GM23338 (cell line): ENCODE measurements around the gene PFKM. TPM values are rescaled to one million over a fixed set of nuclear protein-coding genes. Genes with fewer than 3 reads are reported as not detected.

Experiments used
- ATAC-seq: fragments of 200-7000 bp; cut with Tn5 transposase; 3 replicates; pipeline ENCODE4 v1.9.1; 2020
- DNase-seq: peaks from one replicate; pipeline ENCODE4 v3.0.0-alpha.2; 2015; ENCODE audit warnings: low spot score
- H2AFZ ChIP-seq: fragments of 200-600 bp; sonication (generic); 2 replicates; pipeline ENCODE4 v1.8.0; 2016; ENCODE audit warnings: antibody characterized with exemption, mild to moderate bottlenecking, moderate library complexity
- H3F3A ChIP-seq: fragments of 200-600 bp; sonication (generic); replicated peaks from 2 replicates; pipeline ENCODE4 v1.8.0; 2017; ENCODE audit warnings: antibody characterized with exemption, mixed run types, low read depth
- H3K27ac ChIP-seq: fragments of 200-600 bp; sonication (generic); 2 replicates; pipeline ENCODE4 v1.6.1; 2016; ENCODE audit warnings: low read depth
- H3K27me3 ChIP-seq: fragments of 200-600 bp; sonication (generic); 2 replicates; pipeline ENCODE4 v1.8.0; 2016; ENCODE audit warnings: mild to moderate bottlenecking, mixed run types, moderate library complexity; ENCODE audit not compliant: insufficient read depth
- H3K36me3 ChIP-seq: fragments of 200-600 bp; sonication (generic); 2 replicates; pipeline ENCODE4 v1.8.0; 2016; ENCODE audit warnings: mild to moderate bottlenecking; ENCODE audit not compliant: insufficient read depth
- H3K4me1 ChIP-seq: fragments of 200-600 bp; sonication (generic); 2 replicates; pipeline ENCODE4 v1.8.0; 2016; ENCODE audit warnings: mild to moderate bottlenecking, moderate library complexity; ENCODE audit not compliant: insufficient read depth
- H3K4me2 ChIP-seq: fragments of 200-600 bp; sonication (generic); 2 replicates; pipeline ENCODE4 v1.7.1; 2017; ENCODE audit warnings: mixed run types
- H3K4me3 ChIP-seq: fragments of 200-600 bp; sonication (generic); 2 replicates; pipeline ENCODE4 v1.6.1; 2016; ENCODE audit warnings: mixed run types
- H3K79me2 ChIP-seq: fragments of 200-600 bp; sonication (generic); replicated peaks from 2 replicates; pipeline ENCODE4 v1.8.0; 2017; ENCODE audit warnings: mild to moderate bottlenecking; ENCODE audit not compliant: insufficient read depth
- H3K9me2 ChIP-seq: fragments of 200-600 bp; sonication (generic); 2 replicates; pipeline ENCODE4 v1.8.0; 2017; ENCODE audit not compliant: insufficient read depth
- H4K20me1 ChIP-seq: fragments of 200-600 bp; sonication (generic); replicated peaks from 2 replicates; pipeline ENCODE4 v1.8.0; 2017; ENCODE audit warnings: mild to moderate bottlenecking; ENCODE audit not compliant: insufficient read depth
- H3K27ac Mint-ChIP-seq: 2 replicates; pipeline ENCODE4 v1.8.0; 2020; ENCODE audit warnings: inconsistent platforms, mild to moderate bottlenecking, moderate library complexity, mixed read lengths
- H3K27me3 Mint-ChIP-seq: 3 replicates; pipeline ENCODE4 v1.8.0; 2022; ENCODE audit warnings: low read depth, mild to moderate bottlenecking, moderate library complexity, mixed read lengths, inconsistent platforms; ENCODE audit not compliant: insufficient read depth, poor library complexity
- H3K36me3 Mint-ChIP-seq: 3 replicates; pipeline ENCODE4 v1.8.0; 2021; ENCODE audit warnings: low read depth, mild to moderate bottlenecking, inconsistent platforms, moderate library complexity, mixed read lengths
- H3K4me1 Mint-ChIP-seq: 3 replicates; pipeline ENCODE4 v1.8.0; 2020; ENCODE audit warnings: mild to moderate bottlenecking, inconsistent platforms, mixed read lengths
- H3K4me3 Mint-ChIP-seq: 3 replicates; pipeline ENCODE4 v1.8.0; 2021; ENCODE audit warnings: moderate library complexity, mild to moderate bottlenecking, inconsistent platforms, mixed read lengths
- H3K9me3 Mint-ChIP-seq: 3 replicates; pipeline ENCODE4 v1.8.0; 2020; ENCODE audit warnings: moderate library complexity, mild to moderate bottlenecking, inconsistent platforms, mixed read lengths
- CREB1 ChIP-seq: fragments of 250-450 bp; sonication (Bioruptor Pico); IDR thresholded peaks from 2 replicates; pipeline ENCODE4 v1.5.0; 2020; ENCODE audit warnings: low read depth, mild to moderate bottlenecking, moderate library complexity
- EZH2 ChIP-seq: fragments of 200-600 bp; sonication (generic); IDR thresholded peaks from one replicate; pipeline ENCODE4 v1.8.0; 2017; ENCODE audit warnings: antibody characterized with exemption, mild to moderate bottlenecking, low read depth; ENCODE audit not compliant: unreplicated experiment
- EZH2phosphoT487 ChIP-seq: fragments of 200-600 bp; sonication (generic); IDR thresholded peaks from one replicate; pipeline ENCODE4 v1.8.1; 2018; ENCODE audit warnings: antibody characterized with exemption; ENCODE audit not compliant: unreplicated experiment
- JUNB ChIP-seq: IDR thresholded peaks from one replicate; pipeline ENCODE4 v1.6.1; 2016; ENCODE audit warnings: antibody characterized with exemption; ENCODE audit not compliant: unreplicated experiment
- NANOG ChIP-seq: IDR thresholded peaks from 2 replicates; pipeline ENCODE4 v1.6.1; 2016; ENCODE audit warnings: antibody characterized with exemption, borderline replicate concordance
- POLR2AphosphoS5 ChIP-seq: IDR thresholded peaks from 2 replicates; pipeline ENCODE4 v1.6.1; 2016; ENCODE audit warnings: antibody characterized with exemption, low read depth
- STAT1 ChIP-seq: IDR thresholded peaks from one replicate; pipeline ENCODE4 v1.6.1; 2016; ENCODE audit warnings: antibody characterized with exemption; ENCODE audit not compliant: unreplicated experiment
- ZNF114 ChIP-seq: fragments of 250-450 bp; sonication (Bioruptor Pico); IDR thresholded peaks from 2 replicates; pipeline ENCODE4 v1.5.0; 2020; ENCODE audit warnings: mild to moderate bottlenecking, moderate library complexity
- ZNF331 ChIP-seq: fragments of 250-450 bp; sonication (Bioruptor Pico); IDR thresholded peaks from 2 replicates; pipeline ENCODE4 v1.5.0; 2020; ENCODE audit warnings: low read depth, mild to moderate bottlenecking, moderate library complexity
- polyA plus RNA-seq: library from polyadenylated mRNA; unstranded; fragments of >200 nt; fragmentation: Nextera tagmentation; extraction: Ambion mirVana; gene quantifications from 2 replicates; pipeline ENCODE4 v1.2.1, GENCODE V29; 2016
- total RNA-seq: library from RNA; depleted of rRNA; stranded (reverse); fragments of >200 nt; shearing (Covaris generic); gene quantifications from 2 replicates; pipeline ENCODE4 v1.2.3, GENCODE V29; 2014
- TF ChIP-seq, protein P1 (sequence below): IDR thresholded peaks from one replicate; pipeline ENCODE4 v1.6.1; 2018; ENCODE audit warnings: antibody characterized with exemption; ENCODE audit not compliant: unreplicated experiment
- TF ChIP-seq, protein P2 (sequence below): fragments of 250-450 bp; sonication (Bioruptor Pico); IDR thresholded peaks from 2 replicates; pipeline ENCODE4 v1.5.0; 2020; ENCODE audit warnings: mild to moderate bottlenecking, moderate library complexity
- TF ChIP-seq, protein P3 (sequence below), 2 experiments: fragments of 200-600 bp in 1 of 2; sonication (generic) in 1 of 2; conservative IDR thresholded peaks; 2 replicates each; pipeline versions ENCODE4 v1.5.1 to v1.6.1; 2016 to 2017; ENCODE audit warnings: antibody characterized with exemption in 2 of 2, low read depth in 2 of 2, mild to moderate bottlenecking in 2 of 2, moderate library complexity in 1 of 2
- TF ChIP-seq, protein P4 (sequence below): IDR thresholded peaks from 2 replicates; pipeline ENCODE4 v1.6.1; 2016; ENCODE audit warnings: antibody characterized with exemption

Gene PFKM
- total and polyA plus RNA-seq, 2 experiments from 2014 or later, result 47.2 to 82.5 TPM

DNA sequence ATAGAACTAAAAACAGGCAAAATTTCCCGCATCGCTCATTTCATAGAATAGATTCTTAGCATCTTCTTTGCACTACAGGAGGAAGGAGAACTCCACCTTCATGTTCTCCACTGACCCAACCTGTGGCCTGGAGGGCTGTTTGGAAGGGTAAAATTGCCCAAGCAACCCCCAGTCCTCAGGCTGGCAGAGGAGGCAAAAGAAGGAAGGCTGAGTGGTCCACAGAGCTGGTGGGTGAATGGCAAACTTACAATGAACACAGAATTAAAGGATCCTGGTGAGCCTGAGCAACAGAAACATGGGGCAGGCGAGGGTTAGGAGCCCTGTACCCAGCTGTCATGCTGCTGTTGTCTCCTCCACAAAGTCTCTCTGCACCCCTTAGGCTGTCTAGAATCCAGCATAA is 38.3 kb upstream of the PFKM start:
- H3K4me3 Mint-ChIP-seq, result no peak overlapping the region
- no peak overlapping the region for H3K4me2 ChIP-seq
- H3K27ac ChIP-seq, result no peak overlapping the region
- no peak overlapping the region for H3K4me3 ChIP-seq
- H3K36me3 ChIP-seq, result peaks cover 19% of the 10 kb centered on the region; the same call in 1 of the 2 replicates
- H2AFZ ChIP-seq, result no peak overlapping the region
- no peak overlapping the region for H3K27ac Mint-ChIP-seq
- H3K9me3 Mint-ChIP-seq, result no peaks in the 10 kb centered on the region
- ATAC-seq, result no peak
- peaks cover 34% of the 10 kb centered on the region for H3K36me3 Mint-ChIP-seq
- H3K4me1 ChIP-seq, result no peaks in the 10 kb centered on the region
- no peak for TF ChIP-seq EZH2
- no peak for TF ChIP-seq POLR2AphosphoS5
- TF ChIP-seq EZH2phosphoT487, result no peak
- TF ChIP-seq ZNF331 (CRISPR knock-in tag), result no peak
- TF ChIP-seq, protein P1, sequence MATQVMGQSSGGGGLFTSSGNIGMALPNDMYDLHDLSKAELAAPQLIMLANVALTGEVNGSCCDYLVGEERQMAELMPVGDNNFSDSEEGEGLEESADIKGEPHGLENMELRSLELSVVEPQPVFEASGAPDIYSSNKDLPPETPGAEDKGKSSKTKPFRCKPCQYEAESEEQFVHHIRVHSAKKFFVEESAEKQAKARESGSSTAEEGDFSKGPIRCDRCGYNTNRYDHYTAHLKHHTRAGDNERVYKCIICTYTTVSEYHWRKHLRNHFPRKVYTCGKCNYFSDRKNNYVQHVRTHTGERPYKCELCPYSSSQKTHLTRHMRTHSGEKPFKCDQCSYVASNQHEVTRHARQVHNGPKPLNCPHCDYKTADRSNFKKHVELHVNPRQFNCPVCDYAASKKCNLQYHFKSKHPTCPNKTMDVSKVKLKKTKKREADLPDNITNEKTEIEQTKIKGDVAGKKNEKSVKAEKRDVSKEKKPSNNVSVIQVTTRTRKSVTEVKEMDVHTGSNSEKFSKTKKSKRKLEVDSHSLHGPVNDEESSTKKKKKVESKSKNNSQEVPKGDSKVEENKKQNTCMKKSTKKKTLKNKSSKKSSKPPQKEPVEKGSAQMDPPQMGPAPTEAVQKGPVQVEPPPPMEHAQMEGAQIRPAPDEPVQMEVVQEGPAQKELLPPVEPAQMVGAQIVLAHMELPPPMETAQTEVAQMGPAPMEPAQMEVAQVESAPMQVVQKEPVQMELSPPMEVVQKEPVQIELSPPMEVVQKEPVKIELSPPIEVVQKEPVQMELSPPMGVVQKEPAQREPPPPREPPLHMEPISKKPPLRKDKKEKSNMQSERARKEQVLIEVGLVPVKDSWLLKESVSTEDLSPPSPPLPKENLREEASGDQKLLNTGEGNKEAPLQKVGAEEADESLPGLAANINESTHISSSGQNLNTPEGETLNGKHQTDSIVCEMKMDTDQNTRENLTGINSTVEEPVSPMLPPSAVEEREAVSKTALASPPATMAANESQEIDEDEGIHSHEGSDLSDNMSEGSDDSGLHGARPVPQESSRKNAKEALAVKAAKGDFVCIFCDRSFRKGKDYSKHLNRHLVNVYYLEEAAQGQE, result no peak
- no peak for TF ChIP-seq NANOG
- TF ChIP-seq ZNF114 (CRISPR knock-in tag), result no peak
- no peak for TF ChIP-seq CREB1 (CRISPR knock-in tag)
- TF ChIP-seq STAT1, result no peak
- TF ChIP-seq, protein P2, sequence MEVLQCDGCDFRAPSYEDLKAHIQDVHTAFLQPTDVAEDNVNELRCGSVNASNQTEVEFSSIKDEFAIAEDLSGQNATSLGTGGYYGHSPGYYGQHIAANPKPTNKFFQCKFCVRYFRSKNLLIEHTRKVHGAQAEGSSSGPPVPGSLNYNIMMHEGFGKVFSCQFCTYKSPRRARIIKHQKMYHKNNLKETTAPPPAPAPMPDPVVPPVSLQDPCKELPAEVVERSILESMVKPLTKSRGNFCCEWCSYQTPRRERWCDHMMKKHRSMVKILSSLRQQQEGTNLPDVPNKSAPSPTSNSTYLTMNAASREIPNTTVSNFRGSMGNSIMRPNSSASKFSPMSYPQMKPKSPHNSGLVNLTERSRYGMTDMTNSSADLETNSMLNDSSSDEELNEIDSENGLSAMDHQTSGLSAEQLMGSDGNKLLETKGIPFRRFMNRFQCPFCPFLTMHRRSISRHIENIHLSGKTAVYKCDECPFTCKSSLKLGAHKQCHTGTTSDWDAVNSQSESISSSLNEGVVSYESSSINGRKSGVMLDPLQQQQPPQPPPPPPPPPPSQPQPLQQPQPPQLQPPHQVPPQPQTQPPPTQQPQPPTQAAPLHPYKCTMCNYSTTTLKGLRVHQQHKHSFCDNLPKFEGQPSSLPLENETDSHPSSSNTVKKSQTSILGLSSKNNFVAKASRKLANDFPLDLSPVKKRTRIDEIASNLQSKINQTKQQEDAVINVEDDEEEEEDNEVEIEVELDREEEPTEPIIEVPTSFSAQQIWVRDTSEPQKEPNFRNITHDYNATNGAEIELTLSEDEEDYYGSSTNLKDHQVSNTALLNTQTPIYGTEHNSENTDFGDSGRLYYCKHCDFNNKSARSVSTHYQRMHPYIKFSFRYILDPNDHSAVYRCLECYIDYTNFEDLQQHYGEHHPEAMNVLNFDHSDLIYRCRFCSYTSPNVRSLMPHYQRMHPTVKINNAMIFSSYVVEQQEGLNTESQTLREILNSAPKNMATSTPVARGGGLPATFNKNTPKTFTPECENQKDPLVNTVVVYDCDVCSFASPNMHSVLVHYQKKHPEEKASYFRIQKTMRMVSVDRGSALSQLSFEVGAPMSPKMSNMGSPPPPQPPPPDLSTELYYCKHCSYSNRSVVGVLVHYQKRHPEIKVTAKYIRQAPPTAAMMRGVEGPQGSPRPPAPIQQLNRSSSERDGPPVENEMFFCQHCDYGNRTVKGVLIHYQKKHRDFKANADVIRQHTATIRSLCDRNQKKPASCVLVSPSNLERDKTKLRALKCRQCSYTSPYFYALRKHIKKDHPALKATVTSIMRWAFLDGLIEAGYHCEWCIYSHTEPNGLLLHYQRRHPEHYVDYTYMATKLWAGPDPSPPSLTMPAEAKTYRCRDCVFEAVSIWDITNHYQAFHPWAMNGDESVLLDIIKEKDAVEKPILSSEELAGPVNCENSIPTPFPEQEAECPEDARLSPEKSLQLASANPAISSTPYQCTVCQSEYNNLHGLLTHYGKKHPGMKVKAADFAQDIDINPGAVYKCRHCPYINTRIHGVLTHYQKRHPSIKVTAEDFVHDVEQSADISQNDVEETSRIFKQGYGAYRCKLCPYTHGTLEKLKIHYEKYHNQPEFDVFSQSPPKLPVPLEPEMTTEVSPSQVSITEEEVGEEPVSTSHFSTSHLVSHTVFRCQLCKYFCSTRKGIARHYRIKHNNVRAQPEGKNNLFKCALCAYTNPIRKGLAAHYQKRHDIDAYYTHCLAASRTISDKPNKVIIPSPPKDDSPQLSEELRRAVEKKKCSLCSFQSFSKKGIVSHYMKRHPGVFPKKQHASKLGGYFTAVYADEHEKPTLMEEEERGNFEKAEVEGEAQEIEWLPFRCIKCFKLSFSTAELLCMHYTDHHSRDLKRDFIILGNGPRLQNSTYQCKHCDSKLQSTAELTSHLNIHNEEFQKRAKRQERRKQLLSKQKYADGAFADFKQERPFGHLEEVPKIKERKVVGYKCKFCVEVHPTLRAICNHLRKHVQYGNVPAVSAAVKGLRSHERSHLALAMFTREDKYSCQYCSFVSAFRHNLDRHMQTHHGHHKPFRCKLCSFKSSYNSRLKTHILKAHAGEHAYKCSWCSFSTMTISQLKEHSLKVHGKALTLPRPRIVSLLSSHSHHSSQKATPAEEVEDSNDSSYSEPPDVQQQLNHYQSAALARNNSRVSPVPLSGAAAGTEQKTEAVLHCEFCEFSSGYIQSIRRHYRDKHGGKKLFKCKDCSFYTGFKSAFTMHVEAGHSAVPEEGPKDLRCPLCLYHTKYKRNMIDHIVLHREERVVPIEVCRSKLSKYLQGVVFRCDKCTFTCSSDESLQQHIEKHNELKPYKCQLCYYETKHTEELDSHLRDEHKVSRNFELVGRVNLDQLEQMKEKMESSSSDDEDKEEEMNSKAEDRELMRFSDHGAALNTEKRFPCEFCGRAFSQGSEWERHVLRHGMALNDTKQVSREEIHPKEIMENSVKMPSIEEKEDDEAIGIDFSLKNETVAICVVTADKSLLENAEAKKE (CRISPR knock-in tag), result no peak
- no peak for TF ChIP-seq JUNB
- TF ChIP-seq, protein P3, sequence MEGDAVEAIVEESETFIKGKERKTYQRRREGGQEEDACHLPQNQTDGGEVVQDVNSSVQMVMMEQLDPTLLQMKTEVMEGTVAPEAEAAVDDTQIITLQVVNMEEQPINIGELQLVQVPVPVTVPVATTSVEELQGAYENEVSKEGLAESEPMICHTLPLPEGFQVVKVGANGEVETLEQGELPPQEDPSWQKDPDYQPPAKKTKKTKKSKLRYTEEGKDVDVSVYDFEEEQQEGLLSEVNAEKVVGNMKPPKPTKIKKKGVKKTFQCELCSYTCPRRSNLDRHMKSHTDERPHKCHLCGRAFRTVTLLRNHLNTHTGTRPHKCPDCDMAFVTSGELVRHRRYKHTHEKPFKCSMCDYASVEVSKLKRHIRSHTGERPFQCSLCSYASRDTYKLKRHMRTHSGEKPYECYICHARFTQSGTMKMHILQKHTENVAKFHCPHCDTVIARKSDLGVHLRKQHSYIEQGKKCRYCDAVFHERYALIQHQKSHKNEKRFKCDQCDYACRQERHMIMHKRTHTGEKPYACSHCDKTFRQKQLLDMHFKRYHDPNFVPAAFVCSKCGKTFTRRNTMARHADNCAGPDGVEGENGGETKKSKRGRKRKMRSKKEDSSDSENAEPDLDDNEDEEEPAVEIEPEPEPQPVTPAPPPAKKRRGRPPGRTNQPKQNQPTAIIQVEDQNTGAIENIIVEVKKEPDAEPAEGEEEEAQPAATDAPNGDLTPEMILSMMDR (conservative IDR thresholded peaks at IDR 0.05; ENCODE audit: low read depth in 2 of 2), result no peak
- TF ChIP-seq, protein P4, sequence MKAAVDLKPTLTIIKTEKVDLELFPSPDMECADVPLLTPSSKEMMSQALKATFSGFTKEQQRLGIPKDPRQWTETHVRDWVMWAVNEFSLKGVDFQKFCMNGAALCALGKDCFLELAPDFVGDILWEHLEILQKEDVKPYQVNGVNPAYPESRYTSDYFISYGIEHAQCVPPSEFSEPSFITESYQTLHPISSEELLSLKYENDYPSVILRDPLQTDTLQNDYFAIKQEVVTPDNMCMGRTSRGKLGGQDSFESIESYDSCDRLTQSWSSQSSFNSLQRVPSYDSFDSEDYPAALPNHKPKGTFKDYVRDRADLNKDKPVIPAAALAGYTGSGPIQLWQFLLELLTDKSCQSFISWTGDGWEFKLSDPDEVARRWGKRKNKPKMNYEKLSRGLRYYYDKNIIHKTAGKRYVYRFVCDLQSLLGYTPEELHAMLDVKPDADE, result no peak
- H3K27me3 Mint-ChIP-seq, result peaks cover 3% of the 10 kb centered on the region
- H3K27me3 ChIP-seq, result no peaks in the 10 kb centered on the region
- peaks cover 4% of the 10 kb centered on the region; the same call in 1 of the 2 replicates for H4K20me1 ChIP-seq
- H3K79me2 ChIP-seq, result no peaks in the 10 kb centered on the region
- no peak for DNase-seq
- no peaks in the 10 kb centered on the region for H3K4me1 Mint-ChIP-seq
- H3F3A ChIP-seq, result no peaks in the 10 kb centered on the region
- no peaks in the 10 kb centered on the region for H3K9me2 ChIP-seq
